Ovary (tissue), 9 donors: Measurements from ENCODE around the gene OLA1. TPM values are rescaled to one million over a fixed set of nuclear protein-coding genes. Genes with fewer than 3 reads are reported as not detected.

Experiments used
- DNase-seq, 5 donors: peaks; one replicate each; pipeline ENCODE4 v3.0.0-alpha.2; 2019 to 2020
- H3K27ac ChIP-seq, 2 donors: fragments of 200-600 bp; one replicate each; pipeline versions ENCODE4 v1.5.1 to v1.8.0; 2019 to 2022
- H3K27me3 ChIP-seq: fragments of 200-600 bp; one replicate; pipeline ENCODE4 v1.8.0; 2022
- H3K36me3 ChIP-seq: fragments of 200-600 bp; sonication (generic); one replicate; pipeline ENCODE4 v1.5.1; 2019
- H3K4me1 ChIP-seq: one replicate; pipeline ENCODE4 v1.8.1; 2013; ENCODE audit warnings: mild to moderate bottlenecking, moderate library complexity; ENCODE audit not compliant: insufficient read depth
- H3K4me3 ChIP-seq: fragments of 200-600 bp; sonication (generic); one replicate; pipeline ENCODE4 v1.5.1; 2017
- H3K9me3 ChIP-seq, 2 donors: fragments of 200-600 bp in 1 of 2; sonication (generic) in 1 of 2; one replicate each; pipeline versions ENCODE4 v1.5.1 to v1.8.1; 2013 to 2019; ENCODE audit warnings: mild to moderate bottlenecking in 1 of 2, moderate library complexity in 1 of 2
- CTCF ChIP-seq, 3 donors: fragments of 450-650 bp in 2 of 3; fragments of 200-600 bp in 1 of 3; IDR thresholded peaks; one replicate each; pipeline versions ENCODE4 v1.5.1 to v1.8.0; 2016 to 2022; ENCODE audit warnings: antibody characterized with exemption in 3 of 3, mild to moderate bottlenecking in 1 of 3
- EP300 ChIP-seq: sonication (generic); formaldehyde crosslinking; IDR thresholded peaks from one replicate; pipeline ENCODE4 v1.6.1; 2017; ENCODE audit warnings: antibody characterized with exemption
- POLR2A ChIP-seq: fragments of 450-650 bp; IDR thresholded peaks from one replicate; pipeline ENCODE4 v1.6.1; 2017; ENCODE audit warnings: antibody characterized with exemption, mild to moderate bottlenecking, moderate library complexity
- whole genome bisulfite sequencing, 3 donors: extraction: QIAGEN DNeasy Blood & Tissue Kit in 1 of 3; methylation state at CpG; one replicate each; pipeline versions ENCODE4 v1.1.5 to v1.1.7; 2013 to 2017; 5-methylcytosine and 5-hydroxymethylcytosine counted together
- intact Hi-C, 4 donors: fragments of 100-400 bp; cut with DNase I; formaldehyde crosslinking; loops; one replicate each; pipeline versions ENCODE4 v1.11.0 to v1.15.1; 2022 to 2023
- polyA plus RNA-seq, 2 donors: library from polyadenylated mRNA; stranded (reverse); fragments of 200-250 nt in 1 of 2; fragments of 350-450 nt in 1 of 2; fragmentation: Illumina TruSeq in 1 of 2; extraction: RNeasy Lipid Tissue Mini Kit (QIAGEN cat#74804) in 1 of 2; gene quantifications; one replicate each; pipeline ENCODE4 v1.2.3, GENCODE V29; 2013 to 2014
- total RNA-seq, 7 donors: library from RNA; depleted of rRNA in 2 of 7; stranded (reverse); fragments of >200 nt in 2 of 7; fragmentation: NEBNext Ultra II Directional in 3 of 7; extraction: Animal tissue kit (Norgen Biotek cat#: 25700) in 3 of 7; gene quantifications; one replicate each; pipeline versions ENCODE4 v1.1.0 to v1.2.4, GENCODE V29; 2016 to 2023
- donor health status: DM: no; HTN: no; CAD: no; lungs with moderate emphysema.
- donor health status: DM: no; HTN: no; CAD: no.
- donor health status: Bipolar disorder and iron deficiency.
- donor health status: DM: yes; HTN: yes; CAD: no.
- donor health status: DM: no; HTN: no; CAD: no.
- donor health status: DM: yes; HTN: yes; CAD: no.

The OLA1 gene
- total and polyA plus RNA-seq, 9 donors: 25.6 to 127 (median 45.2) TPM

DNA sequence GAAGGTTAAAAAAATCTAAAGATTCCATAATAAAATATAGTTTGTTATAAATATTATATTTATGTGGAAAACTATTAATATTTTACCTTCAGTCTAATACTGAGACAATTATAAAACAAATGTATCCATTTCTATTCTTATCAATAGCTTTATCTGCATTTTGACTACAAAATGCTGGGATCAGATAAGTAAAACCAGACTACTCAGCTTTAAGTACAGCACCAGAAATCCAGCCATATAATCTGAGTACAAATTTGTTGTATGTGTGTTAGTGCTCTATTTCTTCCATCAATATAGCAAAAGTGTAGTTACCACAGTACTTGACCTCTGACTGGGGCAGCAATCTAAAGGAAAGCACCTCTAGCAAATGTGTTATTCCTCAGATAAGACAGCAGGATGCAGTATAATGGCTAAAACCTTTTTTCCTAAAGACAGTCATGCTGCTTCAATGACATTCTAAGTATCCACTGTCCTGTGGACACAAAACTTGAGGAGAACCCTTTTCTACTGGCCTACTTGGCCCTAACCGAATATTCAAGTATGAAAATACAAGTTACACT lies 68.1 kb downstream of the OLA1 start:
- intact Hi-C loops: no loop called here
- WGBS, 3 donors: 80 to 93% (median 91%) methylated on average over 1 of the region's 1 CpG
- no peak for DNase-seq
- Histone ChIP-seq H3K27me3 (no peaks in the 10 kb centered on the region), H3K4me3 (no peak overlapping the region), H3K27ac (no peak overlapping the region), H3K36me3 (no peaks in the 10 kb centered on the region), H3K9me3 (no peaks in the 10 kb centered on the region), H3K4me1 (no peaks in the 10 kb centered on the region)
- TF ChIP-seq EP300: no peak
- no peak for TF ChIP-seq POLR2A
- TF ChIP-seq CTCF (IDR thresholded peaks at IDR 0.05): no peak

DNA sequence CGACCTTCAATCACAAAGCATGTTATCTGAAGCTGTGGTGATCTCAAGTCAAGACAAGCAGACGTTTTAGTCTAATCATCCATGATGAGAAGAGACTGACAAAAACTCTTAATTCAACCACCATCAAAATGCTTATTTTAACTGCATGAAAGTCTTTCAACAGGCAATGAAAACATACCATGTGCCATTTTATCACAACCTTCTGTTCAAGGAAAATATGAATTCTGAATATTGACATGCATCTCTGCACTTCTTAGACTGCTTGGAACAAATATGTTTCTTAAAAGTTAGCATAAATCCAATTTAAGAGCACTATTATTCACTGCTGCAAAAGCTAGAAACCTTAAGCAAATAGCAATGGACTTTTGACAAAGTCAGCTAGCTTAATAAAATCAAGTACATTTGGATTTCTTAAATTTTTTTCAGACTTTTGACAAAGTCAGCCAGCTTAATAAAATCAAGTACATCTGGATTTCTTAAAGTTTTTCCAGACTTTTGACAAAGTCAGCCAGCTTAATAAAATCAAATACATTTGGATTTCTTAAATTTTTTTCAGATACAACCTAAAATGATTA lies 70.9 kb downstream of the OLA1 start:
- TF ChIP-seq POLR2A (no peak), CTCF (IDR thresholded peaks at IDR 0.05) (no peak), EP300 (no peak)
- DNase-seq: no peak
- WGBS, 3 donors: 67 to 76% (median 69%) methylated on average over 2 of the region's 2 CpGs
- Histone ChIP-seq H3K9me3 (no peaks in the 10 kb centered on the region), H3K4me3 (no peak overlapping the region), H3K27me3 (no peaks in the 10 kb centered on the region), H3K27ac (no peak overlapping the region), H3K4me1 (no peaks in the 10 kb centered on the region), H3K36me3 (no peaks in the 10 kb centered on the region)
- intact Hi-C loops: no loop called here

DNA sequence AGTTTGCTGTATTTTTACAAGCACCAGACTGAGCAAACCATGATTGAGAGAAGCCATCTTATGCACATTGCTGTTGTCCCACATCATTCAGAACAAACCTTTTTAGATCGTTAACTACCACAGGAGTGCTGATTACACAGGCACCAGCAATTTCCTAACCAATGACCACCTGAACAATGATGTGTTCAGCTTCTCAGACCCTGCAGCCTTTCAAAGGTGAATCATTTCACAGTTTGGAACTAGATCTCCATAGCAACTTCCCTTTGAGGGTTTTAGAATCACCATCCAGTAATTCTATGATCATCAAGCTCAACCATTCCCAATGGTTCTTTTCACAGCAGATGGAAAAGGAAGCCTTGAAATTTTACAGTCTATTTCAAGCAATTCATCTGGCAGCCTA lies 71.4 kb downstream of the OLA1 start:
- 91 to 93% (median 92%) methylated on average over 1 of the region's 1 CpG for WGBS, 3 donors
- H3K27me3 ChIP-seq: no peaks in the 10 kb centered on the region
- TF ChIP-seq CTCF (IDR thresholded peaks at IDR 0.05) (no peak), POLR2A (no peak), EP300 (no peak)
- DNase-seq: no peak
- no peak overlapping the region for H3K27ac ChIP-seq
- intact Hi-C loops: no loop called here
- H3K9me3 ChIP-seq: no peaks in the 10 kb centered on the region
- no peak overlapping the region for H3K4me3 ChIP-seq
- no peaks in the 10 kb centered on the region for H3K36me3 ChIP-seq
- H3K4me1 ChIP-seq: no peaks in the 10 kb centered on the region

GRCh38 chr2:174174741-174175140 lies 73.6 kb downstream of the OLA1 start:
- Histone ChIP-seq H3K36me3 (no peaks in the 10 kb centered on the region), H3K27me3 (no peaks in the 10 kb centered on the region), H3K27ac (no peak overlapping the region), H3K4me1 (no peaks in the 10 kb centered on the region), H3K9me3 (no peaks in the 10 kb centered on the region), H3K4me3 (no peak overlapping the region)
- TF ChIP-seq CTCF (IDR thresholded peaks at IDR 0.05) (no peak), POLR2A (no peak), EP300 (no peak)
- 94 to 97% (median 96%) methylated on average over 2 of the region's 2 CpGs for WGBS, 3 donors
- intact Hi-C loops: no loop called here
- DNase-seq: no peak
